Raji (cell line): Measurements from ENCODE around the gene FTCD.

Source experiments
- POLR2A ChIP-seq: IDR thresholded peaks from 2 replicates; pipeline ENCODE4 v1.6.1; 2011; ENCODE audit warnings: low read depth, low read length, control low read depth; ENCODE audit not compliant: insufficient read depth

FTCD gene

GRCh38 chr21:46100020-46100419 lies 55.4 kb downstream of the FTCD start:
- TF ChIP-seq POLR2A, result no peak

- TF ChIP-seq POLR2A, result no peak
These were observed 55.9 kb downstream of the FTCD start for GRCh38 chr21:46099476-46099875.

DNA sequence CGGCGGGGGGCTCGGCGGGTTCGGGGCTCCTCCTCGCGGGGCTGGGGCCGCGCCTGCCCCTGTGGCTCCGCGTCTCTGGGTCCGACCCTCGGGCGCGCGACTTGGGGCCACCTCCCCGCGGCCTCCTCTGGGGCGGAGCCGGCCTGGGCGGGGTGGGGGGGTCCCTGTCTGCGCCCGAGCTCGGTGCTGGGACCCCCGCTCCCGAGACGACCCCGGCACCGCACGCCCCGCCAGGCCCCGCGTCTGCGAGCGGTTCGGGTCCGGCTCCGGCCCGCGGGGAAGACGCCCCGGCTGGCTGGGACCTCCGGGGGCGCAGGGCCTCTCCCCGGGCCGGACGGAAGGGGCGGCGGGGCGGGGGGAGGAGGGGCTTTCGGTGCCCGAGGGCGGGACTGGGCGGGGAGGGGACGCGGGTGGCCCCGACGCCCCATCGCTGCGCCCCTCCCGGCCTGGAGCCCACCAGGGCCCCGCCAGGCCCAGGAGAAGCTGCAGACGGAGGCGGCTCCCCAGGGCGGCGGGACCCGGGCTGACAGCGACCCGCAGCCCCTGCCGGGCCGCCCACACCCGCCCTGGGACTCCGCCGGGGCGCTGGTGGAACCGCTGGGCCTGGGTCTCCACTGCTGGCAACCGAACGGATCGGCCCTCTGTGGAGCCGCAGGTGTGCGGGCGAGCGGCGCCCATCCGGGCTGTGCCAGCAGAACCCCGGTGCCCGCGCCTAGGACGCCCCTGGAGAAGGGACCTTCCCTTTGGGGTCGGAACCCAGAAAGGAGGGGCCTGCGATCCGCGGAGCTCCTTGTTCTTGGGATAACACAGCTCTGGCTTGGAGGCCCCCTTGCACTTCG lies 56.9 kb downstream of the FTCD start:
- TF ChIP-seq POLR2A, result no peak

DNA sequence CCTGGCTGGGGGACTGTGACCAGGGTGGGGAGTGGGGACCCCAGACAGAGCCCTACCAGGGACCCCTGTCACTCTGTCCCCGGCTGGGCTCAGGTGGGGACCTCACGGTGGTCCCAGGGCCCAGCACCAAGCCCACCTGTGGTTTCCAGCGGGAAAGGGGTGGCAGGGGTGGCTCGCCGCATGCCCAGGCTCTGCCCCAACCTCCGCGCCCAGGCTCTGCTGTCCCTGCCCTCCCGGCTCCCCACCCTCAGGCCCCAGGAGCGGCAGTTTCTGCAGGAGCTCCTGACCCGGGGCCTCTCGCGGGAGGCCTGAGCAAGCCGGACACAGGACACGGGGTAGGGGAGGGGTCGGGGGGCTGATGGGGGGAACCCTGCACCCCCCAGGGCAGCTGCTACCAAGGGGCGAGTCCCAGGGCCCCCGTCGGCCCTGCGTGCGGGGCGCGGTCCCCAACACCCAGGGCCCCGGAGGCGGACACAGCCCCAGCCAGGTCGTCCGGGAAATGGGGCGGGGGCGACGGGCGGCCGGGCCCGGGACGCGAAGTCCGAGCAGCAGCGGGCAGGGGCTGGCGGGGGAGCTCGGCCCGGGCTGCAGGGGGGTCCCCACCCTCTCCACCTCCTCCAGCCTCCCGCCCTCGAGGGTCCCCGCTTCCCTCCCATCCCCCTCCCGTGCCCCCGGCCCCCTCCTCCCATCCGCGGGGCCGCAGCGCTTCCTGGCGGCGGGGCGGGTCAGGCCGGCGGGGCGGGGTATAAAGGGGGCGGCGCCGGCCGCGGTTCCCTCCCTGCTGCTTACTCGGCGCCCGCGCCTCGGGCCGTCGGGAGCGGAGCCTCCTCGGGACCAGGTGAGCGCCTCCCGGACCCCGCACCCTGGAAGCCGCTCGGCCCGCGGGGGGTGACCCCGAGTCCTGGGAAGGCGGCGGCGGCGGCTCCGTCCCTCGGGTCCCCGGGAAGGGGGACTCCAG lies 57.8 kb downstream of the FTCD start, which contains the start of gene COL6A2:
TSS of gene COL6A2 (plus strand) at position 777 of the 958 bp plus-strand sequence.
- TF ChIP-seq POLR2A, result no peak

- no peak for TF ChIP-seq POLR2A
These were observed 58.6 kb downstream of the FTCD start for GRCh38 chr21:46096596-46097335.

- TF ChIP-seq POLR2A, result no peak
These were observed 59.4 kb downstream of the FTCD start for GRCh38 chr21:46095814-46096595.

DNA sequence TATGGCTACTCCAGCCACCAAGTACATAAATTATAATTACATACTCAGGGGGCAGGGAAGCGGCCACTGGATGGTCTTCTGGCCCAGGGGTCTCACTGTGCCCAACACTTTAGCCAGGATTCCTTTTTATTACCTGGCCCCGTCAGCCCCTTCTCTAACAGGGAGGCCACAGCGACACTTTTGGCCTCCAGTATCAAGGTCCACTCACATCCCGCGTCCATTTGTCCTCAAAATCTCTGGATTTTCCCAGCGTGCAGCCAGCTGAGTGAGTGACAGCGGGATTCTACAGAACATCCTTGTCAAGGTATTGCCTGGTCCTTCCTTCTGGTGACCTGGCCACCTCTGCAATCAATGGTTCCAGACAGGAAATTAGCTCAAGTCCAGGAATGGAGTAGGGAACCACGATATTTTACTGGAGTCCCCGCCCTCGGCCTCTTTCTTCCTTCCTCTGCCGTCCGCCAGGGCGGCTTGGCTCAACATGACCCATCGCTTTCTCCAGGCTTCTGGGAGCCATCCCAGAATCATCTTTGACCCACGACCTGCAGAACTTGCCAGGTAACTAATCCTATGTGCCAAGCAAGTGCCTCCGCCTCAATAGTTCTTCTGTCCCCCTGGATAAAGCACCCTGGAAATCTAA lies 60.2 kb downstream of the FTCD start:
- no peak for TF ChIP-seq POLR2A

GRCh38 chr21:46094401-46095082 lies 60.8 kb downstream of the FTCD start:
- TF ChIP-seq POLR2A, result no peak

DNA sequence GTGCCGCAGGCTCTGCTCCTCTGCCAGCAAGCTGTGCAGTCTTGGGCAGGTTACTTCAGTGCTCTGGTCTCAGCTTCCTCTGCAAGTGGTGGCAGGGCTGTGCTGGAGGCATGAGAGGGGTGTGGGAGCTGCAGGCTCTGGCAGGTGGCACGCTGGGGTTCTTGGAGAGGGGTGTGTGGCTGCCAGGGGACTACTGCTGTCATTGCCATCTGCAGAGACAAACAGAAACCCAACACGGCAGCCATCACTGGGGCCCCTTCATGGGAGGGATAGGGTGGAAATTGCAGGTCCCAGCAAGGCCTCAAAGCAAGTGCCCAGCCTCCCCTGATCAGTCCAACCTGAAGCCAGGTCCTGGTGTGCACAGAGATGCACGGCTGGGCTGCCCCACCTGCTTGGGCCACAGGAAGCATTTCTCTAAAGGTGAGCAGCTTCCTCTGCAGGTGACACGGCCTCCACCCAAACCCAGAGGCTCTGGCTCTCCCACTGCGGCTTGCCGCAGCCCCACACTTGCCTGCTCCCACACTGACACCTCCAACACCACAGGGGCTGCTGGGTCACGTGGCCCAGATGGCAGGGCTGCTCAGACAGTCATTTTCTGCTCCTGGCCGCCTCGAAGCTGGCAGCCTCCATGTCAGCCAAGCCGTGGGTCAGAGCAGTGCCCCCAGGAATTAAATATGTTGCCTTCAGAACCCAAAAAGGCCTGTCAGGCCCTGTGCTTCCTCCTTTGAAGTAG lies 61.5 kb downstream of the FTCD start:
- no peak for TF ChIP-seq POLR2A

- no peak for TF ChIP-seq POLR2A
These were observed 62.3 kb downstream of the FTCD start for GRCh38 chr21:46092811-46093667.

DNA sequence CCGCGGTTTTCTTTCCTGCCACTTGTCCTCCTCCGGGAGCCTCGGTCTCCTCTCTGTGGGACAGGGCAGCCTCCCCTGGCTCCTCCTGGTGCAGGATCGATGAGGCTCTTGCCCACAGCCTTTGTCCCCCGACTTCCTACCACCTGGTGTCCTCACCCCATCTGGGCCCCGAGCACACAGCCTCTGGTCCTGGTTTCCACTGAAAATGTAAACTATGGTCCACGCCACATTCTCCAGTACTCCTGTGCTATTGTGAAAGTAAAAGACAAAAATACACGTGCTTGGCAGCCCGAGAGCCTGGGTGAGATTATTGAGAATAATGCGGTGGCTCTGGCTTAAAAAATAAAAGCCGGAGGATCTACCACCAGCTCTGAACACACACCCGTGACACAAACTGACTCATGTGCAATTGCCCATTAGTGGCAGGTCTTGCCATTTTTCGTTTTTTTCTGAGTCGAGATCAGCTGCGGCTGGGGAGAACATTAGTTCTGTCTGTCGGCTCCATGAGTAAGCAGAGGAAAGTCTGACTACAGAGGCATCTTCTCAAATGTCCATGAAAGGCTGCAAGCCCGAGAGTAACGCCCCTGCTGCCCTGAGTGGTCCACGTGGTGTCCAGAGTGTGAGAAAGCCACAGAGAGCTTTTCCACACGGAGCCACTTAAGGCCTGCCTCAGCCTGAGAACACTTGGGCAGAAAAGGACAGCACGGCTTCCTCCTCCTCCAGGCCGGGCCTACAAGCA lies 63.2 kb downstream of the FTCD start:
- no peak for TF ChIP-seq POLR2A
